OCI-LY1 (cell line): ENCODE measurements around the gene TBXAS1.

Source experiments
- H2AFZ ChIP-seq: fragments of 200-600 bp; sonication (generic), shearing (Covaris generic); 2 replicates; pipeline ENCODE4 v1.6.0; 2014; ENCODE audit warnings: antibody characterized with exemption, mild to moderate bottlenecking, low read length
- H3F3A ChIP-seq: fragments of 200-600 bp; sonication (generic), shearing (Covaris generic); 2 replicates; pipeline ENCODE4 v1.6.0; 2014; ENCODE audit warnings: mild to moderate bottlenecking, antibody characterized with exemption, low read length, moderate library complexity; ENCODE audit not compliant: insufficient read depth
- H3K27ac ChIP-seq: fragments of 200-600 bp; sonication (generic); 2 replicates; pipeline ENCODE4 v1.5.1; 2014; ENCODE audit warnings: low read length, mixed run types, mild to moderate bottlenecking, low read depth; ENCODE audit not compliant: poor library complexity, severe bottlenecking
- H3K27me3 ChIP-seq: fragments of 200-600 bp; sonication (generic); 2 replicates; pipeline ENCODE4 v1.6.0; 2014; ENCODE audit warnings: antibody characterized with exemption, mild to moderate bottlenecking, low read length, moderate library complexity; ENCODE audit not compliant: insufficient read depth
- H3K36me3 ChIP-seq: fragments of 200-600 bp; sonication (generic); 2 replicates; pipeline ENCODE4 v1.6.1; 2014; ENCODE audit warnings: mild to moderate bottlenecking, antibody characterized with exemption, low read length, moderate library complexity, mixed read lengths; ENCODE audit not compliant: insufficient read depth
- H3K4me1 ChIP-seq: fragments of 200-600 bp; sonication (generic); 2 replicates; pipeline ENCODE4 v1.5.1; 2014; ENCODE audit warnings: mild to moderate bottlenecking, low read length, moderate library complexity; ENCODE audit not compliant: insufficient read depth, severe bottlenecking
- H3K4me2 ChIP-seq: fragments of 200-600 bp; sonication (generic), shearing (Covaris generic); 2 replicates; pipeline ENCODE4 v1.6.1; 2014; ENCODE audit warnings: low read length
- H3K4me3 ChIP-seq: fragments of 200-600 bp; sonication (generic); 2 replicates; pipeline ENCODE4 v1.5.1; 2014; ENCODE audit warnings: low read length, low read depth, mild to moderate bottlenecking, mixed read lengths; ENCODE audit not compliant: poor library complexity, severe bottlenecking
- H3K79me2 ChIP-seq: fragments of 200-600 bp; shearing (Covaris generic); 2 replicates; pipeline ENCODE4 v1.6.1; 2016; ENCODE audit warnings: mixed run types, low read length, mixed read lengths; ENCODE audit not compliant: insufficient read depth
- H3K9ac ChIP-seq: fragments of 200-600 bp; sonication (generic), shearing (Covaris generic); 2 replicates; pipeline ENCODE4 v1.6.1; 2014; ENCODE audit warnings: mild to moderate bottlenecking, low read length, mixed read lengths
- H3K9me2 ChIP-seq: fragments of 200-600 bp; sonication (generic), shearing (Covaris generic); 2 replicates; pipeline ENCODE4 v1.6.1; 2014; ENCODE audit warnings: low read depth, mild to moderate bottlenecking, low read length, mixed read lengths
- H3K9me3 ChIP-seq: fragments of 200-600 bp; shearing (Covaris generic); 2 replicates; pipeline ENCODE4 v1.6.1; 2014; ENCODE audit warnings: low read length, mixed read lengths
- H4K20me1 ChIP-seq: fragments of 200-600 bp; sonication (generic), shearing (Covaris generic); 2 replicates; pipeline ENCODE4 v1.6.0; 2016; ENCODE audit warnings: mild to moderate bottlenecking, low read length; ENCODE audit not compliant: insufficient read depth
- CTCF ChIP-seq: fragments of 200-600 bp; sonication (generic), shearing (Covaris generic); IDR thresholded peaks from 2 replicates; pipeline ENCODE4 v1.5.1; 2017; ENCODE audit warnings: mild to moderate bottlenecking, antibody characterized with exemption, low read length, moderate library complexity, mixed read lengths
- EZH2 ChIP-seq: fragments of 200-600 bp; sonication (generic), shearing (Covaris generic); IDR thresholded peaks from 2 replicates; pipeline ENCODE4 v1.8.0; 2017; ENCODE audit warnings: borderline replicate concordance, mixed run types, mild to moderate bottlenecking, antibody characterized with exemption, low read length, moderate library complexity, mixed read lengths

TBXAS1 gene

GRCh38 chr7:140041659-140042385, 212.8 kb downstream of the TBXAS1 start:
- Histone ChIP-seq H3K4me3 (no peak overlapping the region), H3K27me3 (no peaks in the 10 kb centered on the region), H3K79me2 (no peaks in the 10 kb centered on the region), H3K9ac (no peak overlapping the region), H3K9me2 (no peaks in the 10 kb centered on the region), H4K20me1 (no peaks in the 10 kb centered on the region), H3K9me3 (no peaks in the 10 kb centered on the region), H3K27ac (no peak overlapping the region), H3K4me1 (peaks cover 1% of the 10 kb centered on the region), H3K36me3 (peaks cover 58% of the 10 kb centered on the region), H3F3A (no peaks in the 10 kb centered on the region), H3K4me2 (no peak overlapping the region), H2AFZ (no peak overlapping the region)
- TF ChIP-seq EZH2 (no peak), CTCF (no peak)

- Histone ChIP-seq H3K27me3 (no peaks in the 10 kb centered on the region), H3K4me2 (no peak overlapping the region)
Observed at GRCh38 chr7:140042386-140042670, 213.3 kb downstream of the TBXAS1 start.

DNA sequence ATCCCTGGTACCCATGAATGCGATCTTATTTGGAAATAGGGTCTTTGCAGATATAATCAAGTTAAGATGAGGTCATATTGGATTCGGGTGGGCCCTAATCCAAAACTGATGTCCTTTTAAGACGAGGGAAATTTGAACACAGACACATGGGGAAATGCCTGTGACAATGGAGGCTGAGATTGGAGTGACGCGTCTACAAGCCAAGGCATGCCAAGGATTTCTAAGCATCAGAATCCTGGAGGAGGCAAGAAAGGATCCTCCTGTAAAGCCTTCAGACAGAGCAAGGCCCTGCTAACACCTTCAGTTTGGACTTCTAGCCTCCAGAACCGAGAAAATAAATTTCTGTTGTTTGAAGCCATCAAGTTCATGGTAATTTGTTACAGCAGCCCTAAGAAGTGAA, 215.2 kb downstream of the TBXAS1 start:
- H3K36me3 ChIP-seq, result peaks cover 45% of the 10 kb centered on the region
- H3K27me3 ChIP-seq, result no peaks in the 10 kb centered on the region
- no peaks in the 10 kb centered on the region for H3K9me3 ChIP-seq
- no peak for TF ChIP-seq EZH2
- no peak for TF ChIP-seq CTCF
- no peak overlapping the region for H3K4me2 ChIP-seq
- no peak overlapping the region for H2AFZ ChIP-seq
- H3K9me2 ChIP-seq, result no peaks in the 10 kb centered on the region
- H3K4me1 ChIP-seq, result no peaks in the 10 kb centered on the region
- no peak overlapping the region for H3K4me3 ChIP-seq
- H3F3A ChIP-seq, result no peaks in the 10 kb centered on the region
- no peak overlapping the region for H3K27ac ChIP-seq
- no peaks in the 10 kb centered on the region for H3K79me2 ChIP-seq
- no peak overlapping the region for H3K9ac ChIP-seq
- H4K20me1 ChIP-seq, result no peaks in the 10 kb centered on the region

More at GRCh38 chr7:140042386-140042670, 213.3 kb downstream of the TBXAS1 start:
- no peak overlapping the region for H3K4me3 ChIP-seq
- no peaks in the 10 kb centered on the region for H3K9me3 ChIP-seq
- H3K9me2 ChIP-seq, result no peaks in the 10 kb centered on the region
- no peak overlapping the region for H3K9ac ChIP-seq
- TF ChIP-seq CTCF (no peak), EZH2 (no peak)
- H4K20me1 ChIP-seq, result no peaks in the 10 kb centered on the region
- no peaks in the 10 kb centered on the region for H3F3A ChIP-seq
- H3K4me1 ChIP-seq, result no peaks in the 10 kb centered on the region
- no peak overlapping the region for H2AFZ ChIP-seq
- no peaks in the 10 kb centered on the region for H3K79me2 ChIP-seq
- H3K27ac ChIP-seq, result no peak overlapping the region
- H3K36me3 ChIP-seq, result peaks cover 58% of the 10 kb centered on the region
